NCI-H2029 treated with DMSO at 0.1 percent for 48 hours (cell line): ENCODE data around the gene GPR150.

Source experiments
- DNase-seq: peaks from one replicate; lab custom pipeline; 2025; lab: John Stamatoyannopoulos, UW

The GPR150 gene

GRCh38 chr5:95652849-95653248 is 33.0 kb downstream of the GPR150 start:
- no peak for DNase-seq

GRCh38 chr5:95654196-95654595 is 34.3 kb downstream of the GPR150 start:
- no peak for DNase-seq

GRCh38 chr5:95655575-95655974 is 35.7 kb downstream of the GPR150 start:
- no peak for DNase-seq

- no peak for DNase-seq
Observed at GRCh38 chr5:95660060-95660459, 40.2 kb downstream of the GPR150 start.

- no peak for DNase-seq
Observed at GRCh38 chr5:95662946-95663345, 43.1 kb downstream of the GPR150 start.

GRCh38 chr5:95664204-95664786 is 44.4 kb downstream of the GPR150 start:
- DNase-seq, result peak; percentile 28

- DNase-seq, result no peak
Observed at GRCh38 chr5:95667061-95667618, 47.3 kb downstream of the GPR150 start.

- DNase-seq, result no peak
Observed at GRCh38 chr5:95667678-95668077, 47.8 kb downstream of the GPR150 start.

GRCh38 chr5:95668216-95668615 is 48.3 kb downstream of the GPR150 start:
- DNase-seq, result no peak

GRCh38 chr5:95668728-95669127 is 48.8 kb downstream of the GPR150 start:
- DNase-seq, result no peak

- no peak for DNase-seq
Observed at GRCh38 chr5:95669540-95669939, 49.7 kb downstream of the GPR150 start.

GRCh38 chr5:95669985-95670384 is 50.1 kb downstream of the GPR150 start:
- no peak for DNase-seq

GRCh38 chr5:95670568-95670967 is 50.7 kb downstream of the GPR150 start:
- DNase-seq, result no peak
